HEK293 (cell line): ENCODE results near the gene SH3BP5.

Source experiments
- GLIS1 ChIP-seq: fragments of 450-650 bp; formaldehyde crosslinking; IDR thresholded peaks from 2 replicates; pipeline ENCODE4 v1.5.1; 2016; ENCODE audit warnings: missing biosample characterization, missing genetic modification characterization
- KLF7 ChIP-seq: fragments of 450-650 bp; formaldehyde crosslinking; IDR thresholded peaks from 2 replicates; pipeline ENCODE4 v1.5.1; 2016; ENCODE audit warnings: missing biosample characterization, missing genetic modification characterization, borderline replicate concordance
- KLF8 ChIP-seq: fragments of 450-650 bp; formaldehyde crosslinking; IDR thresholded peaks from 2 replicates; pipeline ENCODE4 v1.5.1; 2016; ENCODE audit warnings: missing biosample characterization, missing genetic modification characterization
- OSR2 ChIP-seq: fragments of 450-650 bp; formaldehyde crosslinking; IDR thresholded peaks from 2 replicates; pipeline ENCODE4 v1.5.1; 2016; ENCODE audit warnings: missing biosample characterization, missing genetic modification characterization
- REST ChIP-seq: fragments of 450-650 bp; formaldehyde crosslinking; IDR thresholded peaks from 2 replicates; pipeline ENCODE4 v1.5.1; 2016; ENCODE audit warnings: missing biosample characterization, missing genetic modification characterization
- SCRT2 ChIP-seq: fragments of 450-650 bp; formaldehyde crosslinking; IDR thresholded peaks from 2 replicates; pipeline ENCODE4 v1.5.1; 2016; ENCODE audit warnings: missing biosample characterization, missing genetic modification characterization
- ZBTB20 ChIP-seq: fragments of 450-650 bp; formaldehyde crosslinking; IDR thresholded peaks from 2 replicates; pipeline ENCODE4 v1.5.1; 2016; ENCODE audit warnings: missing biosample characterization, missing genetic modification characterization
- ZBTB49 ChIP-seq: fragments of 450-650 bp; formaldehyde crosslinking; IDR thresholded peaks from 2 replicates; pipeline ENCODE4 v1.5.1; 2016; ENCODE audit warnings: missing biosample characterization, missing genetic modification characterization, low read depth
- ZFP41 ChIP-seq: fragments of 450-650 bp; formaldehyde crosslinking; IDR thresholded peaks from 2 replicates; pipeline ENCODE4 v1.5.1; 2016; ENCODE audit warnings: missing biosample characterization, missing genetic modification characterization, borderline replicate concordance
- ZNF10 ChIP-seq: fragments of 450-650 bp; formaldehyde crosslinking; IDR thresholded peaks from 2 replicates; pipeline ENCODE4 v1.5.1; 2017; ENCODE audit warnings: missing biosample characterization, missing genetic modification characterization
- ZNF155 ChIP-seq: fragments of 450-650 bp; formaldehyde crosslinking; IDR thresholded peaks from 2 replicates; pipeline ENCODE4 v1.5.1; 2016; ENCODE audit warnings: missing biosample characterization, missing genetic modification characterization
- ZNF184 ChIP-seq: fragments of 450-650 bp; IDR thresholded peaks from 2 replicates; pipeline ENCODE4 v1.5.1; 2018; ENCODE audit warnings: missing biosample characterization, mild to moderate bottlenecking, missing genetic modification characterization
- ZNF2 ChIP-seq: fragments of 450-650 bp; formaldehyde crosslinking; IDR thresholded peaks from 2 replicates; pipeline ENCODE4 v1.5.1; 2016; ENCODE audit warnings: missing biosample characterization, missing genetic modification characterization
- ZNF211 ChIP-seq: fragments of 450-650 bp; formaldehyde crosslinking; IDR thresholded peaks from 2 replicates; pipeline ENCODE4 v1.5.1; 2016; ENCODE audit warnings: low read depth, missing biosample characterization, missing genetic modification characterization
- ZNF274 ChIP-seq, 2 experiments: fragments of 200-500 bp in 1 of 2; fragments of 450-650 bp in 1 of 2; sonication (Bioruptor generic) in 1 of 2; formaldehyde crosslinking in 1 of 2; IDR thresholded peaks; 2 replicates each; pipeline versions ENCODE4 v1.5.1 to v1.6.1; 2014 to 2016; ENCODE audit warnings: borderline replicate concordance in 1 of 2, inconsistent platforms in 1 of 2, low read length in 1 of 2, missing biosample characterization in 1 of 2, missing genetic modification characterization in 1 of 2
- ZNF350 ChIP-seq: fragments of 450-650 bp; formaldehyde crosslinking; IDR thresholded peaks from 2 replicates; pipeline ENCODE4 v1.5.0; 2017; ENCODE audit warnings: missing biosample characterization, mild to moderate bottlenecking, missing genetic modification characterization
- ZNF423 ChIP-seq: fragments of 450-650 bp; formaldehyde crosslinking; IDR thresholded peaks from 2 replicates; pipeline ENCODE4 v1.5.1; 2016; ENCODE audit warnings: missing biosample characterization, missing genetic modification characterization
- ZNF433 ChIP-seq: fragments of 450-650 bp; formaldehyde crosslinking; IDR thresholded peaks from 2 replicates; pipeline ENCODE4 v1.5.1; 2016; ENCODE audit warnings: missing biosample characterization, missing genetic modification characterization, low read depth
- ZNF580 ChIP-seq: fragments of 450-650 bp; formaldehyde crosslinking; IDR thresholded peaks from 2 replicates; pipeline ENCODE4 v1.5.1; 2016; ENCODE audit warnings: missing biosample characterization, missing genetic modification characterization
- ZNF610 ChIP-seq: fragments of 450-650 bp; formaldehyde crosslinking; IDR thresholded peaks from 2 replicates; pipeline ENCODE4 v1.5.1; 2016; ENCODE audit warnings: missing biosample characterization, missing genetic modification characterization, borderline replicate concordance
- ZNF768 ChIP-seq: fragments of 450-650 bp; formaldehyde crosslinking; IDR thresholded peaks from 2 replicates; pipeline ENCODE4 v1.5.1; 2018; ENCODE audit warnings: missing biosample characterization, mild to moderate bottlenecking, missing genetic modification characterization
- TF ChIP-seq, protein P1 (sequence below): fragments of 450-650 bp; formaldehyde crosslinking; IDR thresholded peaks from 2 replicates; pipeline ENCODE4 v1.5.1; 2016; ENCODE audit warnings: missing biosample characterization, missing genetic modification characterization
- TF ChIP-seq, protein P2 (sequence below): fragments of 450-650 bp; formaldehyde crosslinking; IDR thresholded peaks from 2 replicates; pipeline ENCODE4 v1.5.1; 2016; ENCODE audit warnings: missing biosample characterization, missing genetic modification characterization
- TF ChIP-seq, protein P3 (sequence below): fragments of 450-650 bp; formaldehyde crosslinking; IDR thresholded peaks from 2 replicates; pipeline ENCODE4 v1.5.1; 2016; ENCODE audit warnings: missing biosample characterization, missing genetic modification characterization
- TF ChIP-seq, protein P4 (sequence below): fragments of 450-650 bp; formaldehyde crosslinking; optimal IDR thresholded peaks from 2 replicates; pipeline ENCODE3; 2016; ENCODE audit warnings: missing biosample characterization, mild to moderate bottlenecking, missing genetic modification characterization

Gene SH3BP5

GRCh38 chr3:15300323-15301078 lies 31.9 kb downstream of the SH3BP5 start (continued):
- TF ChIP-seq, protein P1, sequence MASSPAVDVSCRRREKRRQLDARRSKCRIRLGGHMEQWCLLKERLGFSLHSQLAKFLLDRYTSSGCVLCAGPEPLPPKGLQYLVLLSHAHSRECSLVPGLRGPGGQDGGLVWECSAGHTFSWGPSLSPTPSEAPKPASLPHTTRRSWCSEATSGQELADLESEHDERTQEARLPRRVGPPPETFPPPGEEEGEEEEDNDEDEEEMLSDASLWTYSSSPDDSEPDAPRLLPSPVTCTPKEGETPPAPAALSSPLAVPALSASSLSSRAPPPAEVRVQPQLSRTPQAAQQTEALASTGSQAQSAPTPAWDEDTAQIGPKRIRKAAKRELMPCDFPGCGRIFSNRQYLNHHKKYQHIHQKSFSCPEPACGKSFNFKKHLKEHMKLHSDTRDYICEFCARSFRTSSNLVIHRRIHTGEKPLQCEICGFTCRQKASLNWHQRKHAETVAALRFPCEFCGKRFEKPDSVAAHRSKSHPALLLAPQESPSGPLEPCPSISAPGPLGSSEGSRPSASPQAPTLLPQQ (tag by site-specific recombination), result no peak
- 0 out of 2 replicates have a peak, but pooled peaks have one; percentile 16 for TF ChIP-seq ZBTB20 (tag by site-specific recombination)
- no peak for TF ChIP-seq ZNF10 (tag by site-specific recombination)
- no peak for TF ChIP-seq REST (tag by site-specific recombination)
- no peak; the same call in 1 of the 2 replicates for TF ChIP-seq KLF8 (tag by site-specific recombination)
- TF ChIP-seq ZNF580 (tag by site-specific recombination), result no peak
- peak; percentile 61 for TF ChIP-seq GLIS1
- TF ChIP-seq, protein P2, sequence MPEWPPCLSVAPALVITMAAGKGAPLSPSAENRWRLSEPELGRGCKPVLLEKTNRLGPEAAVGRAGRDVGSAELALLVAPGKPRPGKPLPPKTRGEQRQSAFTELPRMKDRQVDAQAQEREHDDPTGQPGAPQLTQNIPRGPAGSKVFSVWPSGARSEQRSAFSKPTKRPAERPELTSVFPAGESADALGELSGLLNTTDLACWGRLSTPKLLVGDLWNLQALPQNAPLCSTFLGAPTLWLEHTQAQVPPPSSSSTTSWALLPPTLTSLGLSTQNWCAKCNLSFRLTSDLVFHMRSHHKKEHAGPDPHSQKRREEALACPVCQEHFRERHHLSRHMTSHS (tag by site-specific recombination), result no peak
- TF ChIP-seq, protein P3, sequence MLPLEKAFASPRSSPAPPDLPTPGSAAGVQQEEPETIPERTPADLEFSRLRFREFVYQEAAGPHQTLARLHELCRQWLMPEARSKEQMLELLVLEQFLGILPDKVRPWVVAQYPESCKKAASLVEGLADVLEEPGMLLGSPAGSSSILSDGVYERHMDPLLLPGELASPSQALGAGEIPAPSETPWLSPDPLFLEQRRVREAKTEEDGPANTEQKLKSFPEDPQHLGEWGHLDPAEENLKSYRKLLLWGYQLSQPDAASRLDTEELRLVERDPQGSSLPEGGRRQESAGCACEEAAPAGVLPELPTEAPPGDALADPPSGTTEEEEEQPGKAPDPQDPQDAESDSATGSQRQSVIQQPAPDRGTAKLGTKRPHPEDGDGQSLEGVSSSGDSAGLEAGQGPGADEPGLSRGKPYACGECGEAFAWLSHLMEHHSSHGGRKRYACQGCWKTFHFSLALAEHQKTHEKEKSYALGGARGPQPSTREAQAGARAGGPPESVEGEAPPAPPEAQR, result no peak
- TF ChIP-seq ZNF2 (tag by site-specific recombination), result no peak
- no peak for TF ChIP-seq ZNF610
- no peak for TF ChIP-seq SCRT2 (tag by site-specific recombination)
- TF ChIP-seq KLF7, result no peak
- no peak for TF ChIP-seq OSR2
- TF ChIP-seq ZNF211, result no peak
- no peak for TF ChIP-seq ZBTB49 (tag by site-specific recombination)
- TF ChIP-seq ZFP41 (tag by site-specific recombination), result no peak
- no peak for TF ChIP-seq ZNF350
- TF ChIP-seq ZNF184, result no peak
- TF ChIP-seq ZNF433 (tag by site-specific recombination), result no peak
- TF ChIP-seq ZNF768 (tag by site-specific recombination), result no peak
- TF ChIP-seq, protein P4, sequence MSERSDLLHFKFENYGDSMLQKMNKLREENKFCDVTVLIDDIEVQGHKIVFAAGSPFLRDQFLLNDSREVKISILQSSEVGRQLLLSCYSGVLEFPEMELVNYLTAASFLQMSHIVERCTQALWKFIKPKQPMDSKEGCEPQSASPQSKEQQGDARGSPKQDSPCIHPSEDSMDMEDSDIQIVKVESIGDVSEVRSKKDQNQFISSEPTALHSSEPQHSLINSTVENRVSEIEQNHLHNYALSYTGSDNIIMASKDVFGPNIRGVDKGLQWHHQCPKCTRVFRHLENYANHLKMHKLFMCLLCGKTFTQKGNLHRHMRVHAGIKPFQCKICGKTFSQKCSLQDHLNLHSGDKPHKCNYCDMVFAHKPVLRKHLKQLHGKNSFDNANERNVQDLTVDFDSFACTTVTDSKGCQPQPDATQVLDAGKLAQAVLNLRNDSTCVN, result no peak
- no peak for TF ChIP-seq ZNF423 (tag by site-specific recombination)
- TF ChIP-seq ZNF155 (tag by site-specific recombination), result no peak
- no peak for TF ChIP-seq ZNF274 (IDR thresholded peaks at IDR 0.05; ENCODE audit: low read length)
- no peak for TF ChIP-seq ZNF274 (tag by site-specific recombination; IDR thresholded peaks at IDR 0.05; ENCODE audit: borderline replicate concordance)
